Right lobe of liver (tissue), 6 donors: Measurements from ENCODE around the gene ELAVL4. TPM values are rescaled to one million over a fixed set of nuclear protein-coding genes. Genes with fewer than 3 reads are reported as not detected.

Experiments used
- ATAC-seq, 4 donors: fragments of 200-7000 bp; cut with Tn5 transposase; one replicate each; pipeline ENCODE4 v1.9.1; 2020; ENCODE audit warnings: mild to moderate bottlenecking in 4 of 4, moderate library complexity in 4 of 4
- DNase-seq, 3 donors: peaks; one replicate each; pipeline ENCODE4 v3.0.0-alpha.2; 2020
- H3K27ac ChIP-seq, 3 donors: fragments of 200-600 bp; one replicate each; pipeline ENCODE4 v1.8.0; 2022
- H3K27me3 ChIP-seq, 2 donors: fragments of 200-600 bp; one replicate each; pipeline ENCODE4 v1.8.0; 2022
- H3K36me3 ChIP-seq, 4 donors: fragments of 200-600 bp; sonication (generic) in 1 of 4; one replicate each; pipeline versions ENCODE4 v1.5.1 to v1.8.0; 2017 to 2022; ENCODE audit warnings: control low read depth in 1 of 4
- H3K4me1 ChIP-seq, 4 donors: fragments of 200-600 bp; sonication (generic) in 1 of 4; one replicate each; pipeline versions ENCODE4 v1.5.1 to v1.8.0; 2017 to 2022; ENCODE audit warnings: control low read depth in 1 of 4
- H3K4me3 ChIP-seq, 3 donors: fragments of 200-600 bp; one replicate each; pipeline ENCODE4 v1.8.0; 2022
- H3K9me3 ChIP-seq, 4 donors: fragments of 200-600 bp; sonication (generic) in 1 of 4; one replicate each; pipeline versions ENCODE4 v1.5.1 to v1.8.0; 2017 to 2022; ENCODE audit warnings: control low read depth in 1 of 4
- POLR2A ChIP-seq: fragments of 450-650 bp; IDR thresholded peaks from one replicate; pipeline ENCODE4 v1.6.1; 2017; ENCODE audit warnings: antibody characterized with exemption, mild to moderate bottlenecking
- WGBS: methylation state at CpG from one replicate; pipeline ENCODE4 v1.1.6; 2018; ENCODE audit warnings: low coverage, low lambda C conversion rate; ENCODE audit not compliant: insufficient coverage; ENCODE audit errors: missing lambda C conversion rate; 5-methylcytosine and 5-hydroxymethylcytosine counted together
- intact Hi-C, 2 donors: fragments of 100-400 bp; cut with DNase I; formaldehyde crosslinking; loops; one replicate each; pipeline versions ENCODE4 v1.11.2 to v1.14.1; 2022
- total RNA-seq, 6 experiments: library from RNA; depleted of rRNA in 2 of 6; stranded (reverse); fragments of >200 nt in 2 of 6; fragmentation: NEBNext Ultra II Directional in 3 of 6; extraction: Animal tissue kit (Norgen Biotek cat#: 25700) in 3 of 6; gene quantifications; one replicate each; pipeline versions ENCODE4 v1.1.0 to v1.2.4, GENCODE V29; 2016 to 2023
- TF ChIP-seq, protein P1 (sequence below), 4 donors: fragments of 200-600 bp in 3 of 4; fragments of 450-650 bp in 1 of 4; IDR thresholded peaks; one replicate each; pipeline versions ENCODE4 v1.5.1 to v1.8.0; 2016 to 2022; ENCODE audit warnings: antibody characterized with exemption in 4 of 4, mild to moderate bottlenecking in 2 of 4
- donor health status: DM: no; HTN: yes; CAD: no.
- donor health status: DM: no; HTN: no; CAD: no.
- donor health status: DM: no; HTN: no; CAD: no.
- donor health status: DM: no; HTN: yes; CAD: no.
- donor health status: DM: no; HTN: yes; CAD: no.

Gene ELAVL4
- total RNA-seq, 6 experiments from 2014 or later = 0.19 to 0.66 (median 0.37) TPM; not detected in 3

DNA sequence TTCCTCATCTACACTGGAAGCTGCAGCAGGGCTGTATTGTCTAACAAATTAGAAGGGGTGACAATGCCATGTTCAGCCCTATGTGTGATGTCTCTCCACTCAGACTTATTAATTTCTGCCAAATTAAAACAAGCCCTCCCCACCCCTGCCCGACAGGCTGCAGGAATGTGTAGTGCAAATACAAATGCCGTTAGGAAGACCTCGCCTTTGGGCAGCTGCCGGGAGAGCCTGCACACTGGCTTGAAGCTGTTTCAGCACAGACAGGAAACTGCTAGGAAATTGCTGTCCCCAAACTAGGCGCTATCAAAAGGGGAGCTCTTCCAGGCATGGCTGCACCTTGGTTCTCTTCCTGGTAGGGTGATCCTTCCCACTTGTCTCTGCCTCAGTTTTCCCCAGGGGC lies 135.2 kb downstream of the ELAVL4 start:
- Histone ChIP-seq H3K4me1 (no peaks in the 10 kb centered on the region), H3K36me3 (no peaks in the 10 kb centered on the region), H3K27me3 (no peaks in the 10 kb centered on the region), H3K27ac (no peak overlapping the region), H3K4me3 (no peak overlapping the region), H3K9me3 (no peaks in the 10 kb centered on the region)
- DNase-seq (no peak), ATAC-seq (no peak)
- TF ChIP-seq, protein P1, sequence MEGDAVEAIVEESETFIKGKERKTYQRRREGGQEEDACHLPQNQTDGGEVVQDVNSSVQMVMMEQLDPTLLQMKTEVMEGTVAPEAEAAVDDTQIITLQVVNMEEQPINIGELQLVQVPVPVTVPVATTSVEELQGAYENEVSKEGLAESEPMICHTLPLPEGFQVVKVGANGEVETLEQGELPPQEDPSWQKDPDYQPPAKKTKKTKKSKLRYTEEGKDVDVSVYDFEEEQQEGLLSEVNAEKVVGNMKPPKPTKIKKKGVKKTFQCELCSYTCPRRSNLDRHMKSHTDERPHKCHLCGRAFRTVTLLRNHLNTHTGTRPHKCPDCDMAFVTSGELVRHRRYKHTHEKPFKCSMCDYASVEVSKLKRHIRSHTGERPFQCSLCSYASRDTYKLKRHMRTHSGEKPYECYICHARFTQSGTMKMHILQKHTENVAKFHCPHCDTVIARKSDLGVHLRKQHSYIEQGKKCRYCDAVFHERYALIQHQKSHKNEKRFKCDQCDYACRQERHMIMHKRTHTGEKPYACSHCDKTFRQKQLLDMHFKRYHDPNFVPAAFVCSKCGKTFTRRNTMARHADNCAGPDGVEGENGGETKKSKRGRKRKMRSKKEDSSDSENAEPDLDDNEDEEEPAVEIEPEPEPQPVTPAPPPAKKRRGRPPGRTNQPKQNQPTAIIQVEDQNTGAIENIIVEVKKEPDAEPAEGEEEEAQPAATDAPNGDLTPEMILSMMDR (IDR thresholded peaks at IDR 0.05) = no peak
- TF ChIP-seq POLR2A = no peak
- WGBS = 43% methylated on average over 5 of the region's 5 CpGs
- intact Hi-C loops = no loop called here

DNA sequence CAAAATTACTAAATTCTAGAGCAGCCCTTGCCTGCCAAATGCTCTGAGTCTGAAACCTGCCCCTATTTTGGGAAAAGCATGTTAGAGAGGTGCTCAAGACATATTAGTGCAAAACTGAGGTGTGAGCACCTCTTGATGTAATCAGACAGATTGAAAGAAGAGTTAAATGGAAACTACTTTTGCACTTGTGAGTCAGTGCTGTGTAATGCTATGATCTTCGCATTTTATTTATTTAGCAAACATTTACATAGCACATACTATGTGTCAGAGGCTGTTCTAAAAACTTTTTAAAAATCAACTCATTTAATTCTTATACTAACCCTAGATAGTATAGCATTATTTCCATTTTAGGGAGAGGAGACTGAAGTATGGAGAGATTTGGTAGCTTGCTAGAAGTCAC lies 138.1 kb downstream of the ELAVL4 start:
- Histone ChIP-seq H3K36me3 (no peaks in the 10 kb centered on the region), H3K4me1 (no peaks in the 10 kb centered on the region), H3K4me3 (no peak overlapping the region), H3K27me3 (no peaks in the 10 kb centered on the region), H3K9me3 (no peaks in the 10 kb centered on the region), H3K27ac (no peak overlapping the region)
- DNase-seq (no peak), ATAC-seq (peak in 1 of 4 donors; percentile 45)
- intact Hi-C loops = no loop called here
- TF ChIP-seq, protein P1 (IDR thresholded peaks at IDR 0.05) = no peak
- TF ChIP-seq POLR2A = no peak
- WGBS = 32% methylated on average over 1 of the region's 1 CpG

DNA sequence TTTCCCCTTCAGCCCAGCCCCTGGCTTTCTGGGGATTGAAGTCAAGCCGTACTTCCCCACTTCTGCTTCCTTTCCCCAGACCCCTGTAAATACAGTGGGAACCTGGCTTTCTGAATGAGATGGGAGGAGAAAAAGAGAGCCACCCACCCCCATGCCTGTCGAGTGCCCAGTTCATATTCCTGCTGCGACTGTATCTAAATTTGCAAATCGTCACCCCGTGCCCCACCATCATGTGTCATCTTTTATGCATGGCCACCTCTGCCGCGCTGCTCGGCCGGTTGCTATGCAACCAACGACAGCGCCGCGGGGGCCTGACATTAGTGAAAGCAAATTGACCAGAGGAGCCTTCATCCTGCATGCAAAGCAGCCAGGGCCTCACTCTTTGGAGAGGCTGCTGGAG lies 143.0 kb downstream of the ELAVL4 start:
- no peaks in the 10 kb centered on the region for H3K9me3 ChIP-seq
- H3K27me3 ChIP-seq = no peaks in the 10 kb centered on the region
- no peak overlapping the region for H3K4me3 ChIP-seq
- H3K27ac ChIP-seq = no peak overlapping the region
- no peaks in the 10 kb centered on the region for H3K36me3 ChIP-seq
- WGBS = 10% methylated on average over 13 of the region's 13 CpGs
- no peaks in the 10 kb centered on the region for H3K4me1 ChIP-seq
- no peak for ATAC-seq
- no peak for DNase-seq
- no peak for TF ChIP-seq POLR2A
- TF ChIP-seq, protein P1 (IDR thresholded peaks at IDR 0.05) = no peak
- intact Hi-C loops = no loop called here

DNA sequence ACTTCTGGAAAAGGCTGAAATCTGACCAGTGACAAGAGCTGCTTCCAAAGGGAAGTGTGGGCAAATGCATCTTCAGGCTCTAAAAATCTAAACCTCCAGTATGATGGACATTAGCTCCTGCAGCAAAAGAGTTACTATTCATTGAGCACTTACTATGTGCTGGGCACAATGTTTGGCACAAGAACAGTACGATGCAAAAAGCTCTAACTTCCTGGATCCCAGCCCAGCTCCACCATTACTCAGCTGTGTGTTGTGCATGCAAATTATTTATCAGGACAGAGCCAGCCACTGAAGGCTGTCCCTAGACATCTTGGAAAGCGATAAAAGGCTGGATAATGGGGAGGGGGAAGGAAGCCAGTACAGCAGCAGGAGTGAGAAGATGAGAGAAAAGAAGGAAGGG lies 143.5 kb downstream of the ELAVL4 start:
- Histone ChIP-seq H3K4me1 (no peaks in the 10 kb centered on the region), H3K9me3 (no peaks in the 10 kb centered on the region), H3K4me3 (no peak overlapping the region), H3K27ac (no peak overlapping the region), H3K27me3 (no peaks in the 10 kb centered on the region), H3K36me3 (no peaks in the 10 kb centered on the region)
- intact Hi-C loops = no loop called here
- TF ChIP-seq, protein P1 (IDR thresholded peaks at IDR 0.05) = no peak
- TF ChIP-seq POLR2A = no peak
- WGBS = 55% methylated on average over 2 of the region's 2 CpGs
- DNase-seq (no peak), ATAC-seq (no peak)

Other genes with a start within 250 kb of the ELAVL4 start
- gene AGBL4, start 85.0 kb upstream of the ELAVL4 start, total RNA-seq = 1 to 10 TPM in 3 of 6 experiments, under 1 TPM in 3; 0.06 to 1.8 (median 0.93) TPM